A375 (cell line): ENCODE results near the gene TP53. TPM values are rescaled to one million over a fixed set of nuclear protein-coding genes. Genes with fewer than 3 reads are reported as not detected.

Experiments
- total RNA-seq: library from RNA; depleted of rRNA; stranded (reverse); fragments of >200 nt; shearing (Covaris generic); gene quantifications from 2 replicates; pipeline ENCODE4 v1.2.3, GENCODE V29; 2014; rRNA removed

TP53 gene
- 40.1 and 41.7 TPM in 2 replicates for total RNA-seq

GRCh38 chr17:7687072-7687907 is at the start of gene TP53:
Gene TP53, minus strand, starts transcription at chr17:7687490. Its CDS starts 10,896 bp downstream, at chr17:7676594.

GRCh38 chr17:7716901-7717755 is 29.8 kb upstream of the TP53 start, which contains the start of gene DNAH2:
Gene DNAH2, plus strand, starts transcription at chr17:7717744. Its CDS starts 1,991 bp downstream, at chr17:7719735.

GRCh38 chr17:7704601-7705268 is 17.4 kb upstream of the TP53 start, which contains the start of gene EFNB3:
Gene EFNB3, plus strand, starts transcription at chr17:7705202. Its CDS starts 397 bp downstream, at chr17:7705599.

GRCh38 chr17:7687908-7688807 is 868 bp upstream of the TP53 start, which contains the start of gene WRAP53:
Gene WRAP53, plus strand, starts transcription at chr17:7688477. Its CDS starts 172 bp downstream, at chr17:7688649.

GRCh38 chr17:7650509-7651096 is 36.7 kb downstream of the TP53 start, which contains the start of gene ATP1B2:
Gene ATP1B2, plus strand, starts transcription at chr17:7650926. Its CDS starts 593 bp downstream, at chr17:7651519.

GRCh38 chr17:7629939-7630571 is 57.2 kb downstream of the TP53 start, which contains the start of gene SHBG:
Gene SHBG, plus strand, starts transcription at chr17:7630135. Its CDS starts 38 bp downstream, at chr17:7630173.

GRCh38 chr17:7627250-7628121 is 59.8 kb downstream of the TP53 start, which contains the start of gene SAT2:
Gene SAT2, minus strand, starts transcription at chr17:7627821. Its CDS starts 186 bp downstream, at chr17:7627635.

Other genes starting within 250 kb of the TP53 start
- 0.38 and 0.98 TPM in 2 replicates for gene FGF11, start 248.0 kb downstream of the TP53 start, total RNA-seq
- 6.1 and 6.9 TPM in 2 replicates for gene CHRNB1, start 242.4 kb downstream of the TP53 start, total RNA-seq
- gene ZBTB4, start 207.9 kb downstream of the TP53 start, total RNA-seq = 12.8 and 13.5 TPM in 2 replicates
- gene SLC35G6, start 206.0 kb downstream of the TP53 start, total RNA-seq = not detected in 2 replicates
- gene POLR2A, start 203.1 kb downstream of the TP53 start, total RNA-seq = 53.6 and 115 TPM in 2 replicates
- gene TNFSF12, start 138.4 kb downstream of the TP53 start, total RNA-seq = 0.45 and 0.66 TPM in 2 replicates
- 0.90 and 1.5 TPM in 2 replicates for gene TNFSF13, start 128.7 kb downstream of the TP53 start, total RNA-seq
- gene SENP3, start 125.6 kb downstream of the TP53 start, total RNA-seq = 96.6 and 98.8 TPM in 2 replicates
- gene CD68, start 107.9 kb downstream of the TP53 start, total RNA-seq = 29.1 and 38.4 TPM in 2 replicates
- gene MPDU1, start 103.6 kb downstream of the TP53 start, total RNA-seq = 88.3 and 111 TPM in 2 replicates
- gene SOX15, start 97.4 kb downstream of the TP53 start, total RNA-seq = 0.60 TPM in 1 of 2 replicates, not detected in the other
- 78.4 and 79.8 TPM in 2 replicates for gene FXR2, start 72.6 kb downstream of the TP53 start, total RNA-seq
- gene SAT2, start 59.7 kb downstream of the TP53 start, total RNA-seq = 36.6 and 36.9 TPM in 2 replicates
- not detected in 2 replicates for gene SHBG, start 57.4 kb downstream of the TP53 start, total RNA-seq
- 0.03 and 0.08 TPM in 2 replicates for gene ATP1B2, start 36.6 kb downstream of the TP53 start, total RNA-seq
- 10.4 and 22.0 TPM in 2 replicates for gene WRAP53, start 987 bp upstream of the TP53 start, total RNA-seq
- 2.6 and 3.1 TPM in 2 replicates for gene EFNB3, start 17.7 kb upstream of the TP53 start, total RNA-seq
- 4.2 and 8.5 TPM in 2 replicates for gene DNAH2, start 30.3 kb upstream of the TP53 start, total RNA-seq
- 38.3 and 73.9 TPM in 2 replicates for gene KDM6B, start 146.7 kb upstream of the TP53 start, total RNA-seq
- 1.4 TPM in 1 of 2 replicates, not detected in the other for gene TMEM88, start 167.6 kb upstream of the TP53 start, total RNA-seq
- 159 and 172 TPM in 2 replicates for gene NAA38, start 170.1 kb upstream of the TP53 start, total RNA-seq
- gene CYB5D1, start 170.5 kb upstream of the TP53 start, total RNA-seq = 9.3 and 11.5 TPM in 2 replicates
- 77.9 and 83.9 TPM in 2 replicates for gene CHD3, start 201.3 kb upstream of the TP53 start, total RNA-seq
- gene RNF227, start 228.8 kb upstream of the TP53 start, total RNA-seq = 3.0 and 4.1 TPM in 2 replicates
- gene KCNAB3, start 242.4 kb upstream of the TP53 start, total RNA-seq = 2.0 and 4.4 TPM in 2 replicates
- 38.9 and 39.0 TPM in 2 replicates for gene TRAPPC1, start 244.5 kb upstream of the TP53 start, total RNA-seq
- gene CNTROB, start 244.7 kb upstream of the TP53 start, total RNA-seq = 22.0 and 34.0 TPM in 2 replicates